ENCODE data around the gene SPHK1.

SPHK1 gene

DNA sequence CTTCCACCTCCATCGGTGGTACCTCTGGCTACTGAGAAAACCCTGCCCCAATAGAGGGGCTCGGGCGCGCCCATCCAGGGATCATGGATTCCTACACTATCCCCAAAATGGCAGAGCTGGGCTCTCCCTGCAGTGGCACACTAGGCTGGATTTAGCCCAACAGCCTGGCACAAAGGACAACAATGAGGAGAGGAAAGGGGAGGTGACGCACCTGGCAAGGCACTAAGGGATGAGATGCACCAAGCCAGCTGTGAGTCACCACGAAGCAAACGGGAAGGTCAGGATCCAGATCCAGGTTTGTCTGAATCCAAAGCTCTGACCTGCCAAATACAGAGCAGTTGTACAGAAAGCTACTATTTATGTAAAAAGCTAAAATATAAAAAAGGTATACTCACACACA, 50.5 kb downstream of the SPHK1 start:
- TF ChIP-seq ZNF565 (CRISPR knock-in tag; conservative IDR thresholded peaks at IDR 0.05; ENCODE audit: low read depth), result no peak
- TF ChIP-seq OSR1 (CRISPR knock-in tag; IDR thresholded peaks at IDR 0.05), result no peak
- TF ChIP-seq ZNF8 (CRISPR knock-in tag; IDR thresholded peaks at IDR 0.05), result no peak
- no peak for TF ChIP-seq ZNF70 (CRISPR knock-in tag; IDR thresholded peaks at IDR 0.05)
- no peak for TF ChIP-seq RARB (CRISPR knock-in tag; IDR thresholded peaks at IDR 0.05)
- TF ChIP-seq ISL1 (CRISPR knock-in tag; IDR thresholded peaks at IDR 0.05), result no peak
- no peak for TF ChIP-seq GLIS3 (CRISPR knock-in tag; IDR thresholded peaks at IDR 0.05)
- TF ChIP-seq PPARA (CRISPR knock-in tag; IDR thresholded peaks at IDR 0.05; ENCODE audit: borderline replicate concordance), result no peak
- TF ChIP-seq ZC3H10 (CRISPR knock-in tag; IDR thresholded peaks at IDR 0.05), result no peak
- TF ChIP-seq ARNTL (CRISPR knock-in tag; IDR thresholded peaks at IDR 0.05; ENCODE audit: borderline replicate concordance, low read depth), result no peak
- TF ChIP-seq, protein P1, sequence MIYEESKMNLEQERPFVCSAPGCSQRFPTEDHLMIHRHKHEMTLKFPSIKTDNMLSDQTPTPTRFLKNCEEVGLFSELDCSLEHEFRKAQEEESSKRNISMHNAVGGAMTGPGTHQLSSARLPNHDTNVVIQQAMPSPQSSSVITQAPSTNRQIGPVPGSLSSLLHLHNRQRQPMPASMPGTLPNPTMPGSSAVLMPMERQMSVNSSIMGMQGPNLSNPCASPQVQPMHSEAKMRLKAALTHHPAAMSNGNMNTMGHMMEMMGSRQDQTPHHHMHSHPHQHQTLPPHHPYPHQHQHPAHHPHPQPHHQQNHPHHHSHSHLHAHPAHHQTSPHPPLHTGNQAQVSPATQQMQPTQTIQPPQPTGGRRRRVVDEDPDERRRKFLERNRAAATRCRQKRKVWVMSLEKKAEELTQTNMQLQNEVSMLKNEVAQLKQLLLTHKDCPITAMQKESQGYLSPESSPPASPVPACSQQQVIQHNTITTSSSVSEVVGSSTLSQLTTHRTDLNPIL (CRISPR knock-in tag; IDR thresholded peaks at IDR 0.05; ENCODE audit: low read depth), result no peak
- TF ChIP-seq TOX (CRISPR knock-in tag; IDR thresholded peaks at IDR 0.05; ENCODE audit: borderline replicate concordance), result no peak
- TF ChIP-seq, protein P2, sequence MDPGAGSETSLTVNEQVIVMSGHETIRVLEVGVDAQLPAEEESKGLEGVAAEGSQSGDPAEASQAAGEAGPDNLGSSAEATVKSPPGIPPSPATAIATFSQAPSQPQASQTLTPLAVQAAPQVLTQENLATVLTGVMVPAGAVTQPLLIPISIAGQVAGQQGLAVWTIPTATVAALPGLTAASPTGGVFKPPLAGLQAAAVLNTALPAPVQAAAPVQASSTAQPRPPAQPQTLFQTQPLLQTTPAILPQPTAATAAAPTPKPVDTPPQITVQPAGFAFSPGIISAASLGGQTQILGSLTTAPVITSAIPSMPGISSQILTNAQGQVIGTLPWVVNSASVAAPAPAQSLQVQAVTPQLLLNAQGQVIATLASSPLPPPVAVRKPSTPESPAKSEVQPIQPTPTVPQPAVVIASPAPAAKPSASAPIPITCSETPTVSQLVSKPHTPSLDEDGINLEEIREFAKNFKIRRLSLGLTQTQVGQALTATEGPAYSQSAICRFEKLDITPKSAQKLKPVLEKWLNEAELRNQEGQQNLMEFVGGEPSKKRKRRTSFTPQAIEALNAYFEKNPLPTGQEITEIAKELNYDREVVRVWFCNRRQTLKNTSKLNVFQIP (CRISPR knock-in tag; IDR thresholded peaks at IDR 0.05; ENCODE audit: borderline replicate concordance, low read depth), result no peak
- no peak for TF ChIP-seq BACH2 (CRISPR knock-in tag; IDR thresholded peaks at IDR 0.05; ENCODE audit: borderline replicate concordance)
- TF ChIP-seq, protein P3, sequence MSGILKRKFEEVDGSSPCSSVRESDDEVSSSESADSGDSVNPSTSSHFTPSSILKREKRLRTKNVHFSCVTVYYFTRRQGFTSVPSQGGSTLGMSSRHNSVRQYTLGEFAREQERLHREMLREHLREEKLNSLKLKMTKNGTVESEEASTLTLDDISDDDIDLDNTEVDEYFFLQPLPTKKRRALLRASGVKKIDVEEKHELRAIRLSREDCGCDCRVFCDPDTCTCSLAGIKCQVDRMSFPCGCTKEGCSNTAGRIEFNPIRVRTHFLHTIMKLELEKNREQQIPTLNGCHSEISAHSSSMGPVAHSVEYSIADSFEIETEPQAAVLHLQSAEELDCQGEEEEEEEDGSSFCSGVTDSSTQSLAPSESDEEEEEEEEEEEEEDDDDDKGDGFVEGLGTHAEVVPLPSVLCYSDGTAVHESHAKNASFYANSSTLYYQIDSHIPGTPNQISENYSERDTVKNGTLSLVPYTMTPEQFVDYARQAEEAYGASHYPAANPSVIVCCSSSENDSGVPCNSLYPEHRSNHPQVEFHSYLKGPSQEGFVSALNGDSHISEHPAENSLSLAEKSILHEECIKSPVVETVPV (CRISPR knock-in tag; IDR thresholded peaks at IDR 0.05), result no peak
- no peak for TF ChIP-seq ZFP3 (CRISPR knock-in tag; IDR thresholded peaks at IDR 0.05)
- TF ChIP-seq TCF4 (CRISPR knock-in tag; IDR thresholded peaks at IDR 0.05; ENCODE audit: borderline replicate concordance), result no peak
- no peak for TF ChIP-seq TSHZ2 (CRISPR knock-in tag; IDR thresholded peaks at IDR 0.05)
- ATAC-seq, result no peak

DNA sequence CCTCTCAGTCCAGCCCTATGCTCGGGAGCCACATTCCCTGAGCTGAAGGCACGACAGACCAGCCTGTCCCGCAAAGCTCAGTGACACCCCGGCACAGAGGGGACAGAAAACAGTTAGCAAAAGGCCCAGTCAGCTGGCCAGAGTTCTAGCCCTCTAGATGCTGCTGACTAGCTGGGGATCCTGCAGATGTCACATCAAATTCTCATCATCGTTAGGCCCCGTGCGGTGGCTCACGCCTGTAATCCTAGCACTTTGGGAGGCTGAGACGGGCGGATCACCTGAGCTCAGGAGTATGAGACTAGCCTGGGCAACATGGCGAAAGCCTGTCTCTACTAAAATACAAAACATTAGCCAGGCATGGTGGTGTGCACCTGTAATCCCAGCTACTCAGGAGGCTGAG, 51.3 kb downstream of the SPHK1 start:
- TF ChIP-seq, protein P2 (CRISPR knock-in tag; IDR thresholded peaks at IDR 0.05; ENCODE audit: borderline replicate concordance, low read depth), result no peak
- TF ChIP-seq ZFP3 (CRISPR knock-in tag; IDR thresholded peaks at IDR 0.05), result no peak
- TF ChIP-seq OSR1 (CRISPR knock-in tag; IDR thresholded peaks at IDR 0.05), result no peak
- TF ChIP-seq ZNF565 (CRISPR knock-in tag; conservative IDR thresholded peaks at IDR 0.05; ENCODE audit: low read depth), result no peak
- no peak for TF ChIP-seq ARNTL (CRISPR knock-in tag; IDR thresholded peaks at IDR 0.05; ENCODE audit: borderline replicate concordance, low read depth)
- no peak for TF ChIP-seq TSHZ2 (CRISPR knock-in tag; IDR thresholded peaks at IDR 0.05)
- no peak for TF ChIP-seq ZFP30 (CRISPR knock-in tag; IDR thresholded peaks at IDR 0.05)
- no peak for TF ChIP-seq ZC3H10 (CRISPR knock-in tag; IDR thresholded peaks at IDR 0.05)
- no peak for TF ChIP-seq CSDC2 (CRISPR knock-in tag; IDR thresholded peaks at IDR 0.05)
- no peak for TF ChIP-seq GLIS3 (CRISPR knock-in tag; IDR thresholded peaks at IDR 0.05)
- TF ChIP-seq TCF4 (CRISPR knock-in tag; IDR thresholded peaks at IDR 0.05; ENCODE audit: borderline replicate concordance), result no peak
- TF ChIP-seq, protein P3 (CRISPR knock-in tag; IDR thresholded peaks at IDR 0.05), result no peak
- no peak for TF ChIP-seq ESRRG (CRISPR knock-in tag; IDR thresholded peaks at IDR 0.05)
- TF ChIP-seq ISL1 (CRISPR knock-in tag; IDR thresholded peaks at IDR 0.05), result no peak
- TF ChIP-seq SNAI2 (CRISPR knock-in tag; IDR thresholded peaks at IDR 0.05), result no peak
- no peak for TF ChIP-seq TOX (CRISPR knock-in tag; IDR thresholded peaks at IDR 0.05; ENCODE audit: borderline replicate concordance)
- no peak for ATAC-seq

All from SK-N-SH treated with all-trans-retinoic acid at 6 μM for 48 hours (cell line).